Naive thymus-derived CD4-positive, alpha-beta T cell (primary cell): ENCODE measurements around the gene RINL. TPM values are rescaled to one million over a fixed set of nuclear protein-coding genes. Genes with fewer than 3 reads are reported as not detected.
"Not testable (repeated sequence)": the region's sequence is repeated elsewhere in the genome, so short reads cannot be mapped to it uniquely, and the experiment has no call there.

Source experiments
- ATAC-seq: fragments of 150-1000 bp; cut with Tn5 transposase; 2 replicates; pipeline ENCODE4 v1.10.0; 2021; ENCODE audit warnings: mild to moderate bottlenecking, moderate library complexity
- CTCF ChIA-PET: fragments of 350-600 bp; sonication (Branson Sonifier 250); formaldehyde crosslinking; loops from one replicate; lab custom pipeline; 2021; ENCODE audit warnings: antibody characterized with exemption; lab: Charles Lee
- POLR2A ChIA-PET: fragments of 350-600 bp; sonication (Branson Sonifier 250); formaldehyde crosslinking; loops from one replicate; lab custom pipeline; 2021; ENCODE audit warnings: antibody characterized with exemption, inconsistent platforms; lab: Charles Lee
- DNase-seq, 9 donors: peaks; one replicate each; pipeline versions ENCODE4 v3.0.0 to v3.0.0-alpha.2; 2020 to 2022; ENCODE audit warnings: mixed read lengths in 1 of 9
- H3K27ac ChIP-seq: one replicate; pipeline ENCODE4 v1.7.0; 2013; ENCODE audit warnings: mild to moderate bottlenecking, low read depth, low read length, moderate library complexity
- H3K27me3 ChIP-seq, 2 donors: one replicate each; pipeline ENCODE4 v1.7.0; 2013; ENCODE audit warnings: low read length in 2 of 2, mild to moderate bottlenecking in 2 of 2, moderate library complexity in 2 of 2; ENCODE audit not compliant: control insufficient read depth in 2 of 2, insufficient read depth in 2 of 2
- H3K36me3 ChIP-seq, 3 experiments: 1 replicate in 2 of 3; 2 replicates in 1 of 3; pipeline ENCODE4 v1.7.0; 2013; ENCODE audit warnings: low read length in 3 of 3, mild to moderate bottlenecking in 3 of 3, moderate library complexity in 1 of 3; ENCODE audit not compliant: insufficient read depth in 3 of 3, control insufficient read depth in 2 of 3
- H3K4me1 ChIP-seq, 2 donors: one replicate each; pipeline ENCODE4 v1.7.0; 2013; ENCODE audit warnings: low read length in 2 of 2, mild to moderate bottlenecking in 2 of 2, moderate library complexity in 1 of 2; ENCODE audit not compliant: control insufficient read depth in 2 of 2, insufficient read depth in 2 of 2
- H3K4me3 ChIP-seq: 2 replicates; pipeline ENCODE4 v1.7.0; 2013; ENCODE audit warnings: mild to moderate bottlenecking, low read length
- H3K9me3 ChIP-seq, 3 experiments: 1 replicate in 2 of 3; 2 replicates in 1 of 3; pipeline ENCODE4 v1.7.0; 2013; ENCODE audit warnings: low read length in 3 of 3; ENCODE audit not compliant: control insufficient read depth in 2 of 3
- H3K27ac Mint-ChIP-seq, 9 donors: one replicate each; pipeline ENCODE4 v1.8.0; 2020 to 2022; ENCODE audit warnings: mixed read lengths in 9 of 9, mild to moderate bottlenecking in 8 of 9, moderate library complexity in 5 of 9, inconsistent platforms in 2 of 9
- H3K27me3 Mint-ChIP-seq, 5 donors: one replicate each; pipeline ENCODE4 v1.8.0; 2021 to 2022; ENCODE audit warnings: mixed read lengths in 5 of 5, mild to moderate bottlenecking in 1 of 5
- H3K36me3 Mint-ChIP-seq, 5 donors: one replicate each; pipeline ENCODE4 v1.8.0; 2020 to 2022; ENCODE audit warnings: mixed read lengths in 5 of 5, mild to moderate bottlenecking in 3 of 5, inconsistent platforms in 1 of 5
- H3K4me1 Mint-ChIP-seq, 7 donors: one replicate each; pipeline ENCODE4 v1.8.0; 2020 to 2022; ENCODE audit warnings: mixed read lengths in 7 of 7, mild to moderate bottlenecking in 3 of 7, inconsistent platforms in 1 of 7
- H3K4me3 Mint-ChIP-seq, 10 donors: one replicate each; pipeline ENCODE4 v1.8.0; 2020 to 2022; ENCODE audit warnings: mild to moderate bottlenecking in 10 of 10, mixed read lengths in 10 of 10, moderate library complexity in 6 of 10, inconsistent platforms in 2 of 10
- H3K9me3 Mint-ChIP-seq, 11 donors: one replicate each; pipeline ENCODE4 v1.8.0; 2020 to 2022; ENCODE audit warnings: mixed read lengths in 11 of 11, mild to moderate bottlenecking in 4 of 11, inconsistent platforms in 1 of 11, moderate library complexity in 1 of 11
- intact Hi-C, 2 donors: fragments of 100-400 bp; cut with micrococcal nuclease; formaldehyde crosslinking; loops; one replicate each; pipeline ENCODE4 v1.15.1; 2023
- polyA plus RNA-seq, 2 donors: library from polyadenylated mRNA; unstranded; fragments of 300-500 nt; fragmentation: Illumina TruSeq; gene quantifications; one replicate each; pipeline ENCODE4 v1.2.3, GENCODE V29; 2021
- total RNA-seq, 6 experiments: library from RNA in 5 of 6; stranded (reverse) in 5 of 6; gene quantifications; 1 replicate in 5 of 6; 2 replicates in 1 of 6; pipeline ENCODE4 v1.2.3 and lab custom pipeline; 2021 to 2026

RINL gene
- total and polyA plus RNA-seq, 7 experiments from 2014 or later: 32.8 to 75.9 (median 49.5) TPM

- intact Hi-C loops: no loop called here
- Mint-ChIP-seq H3K27ac (peak overlapping the region; percentile 63 to 99 (median 88)), H3K9me3 (peaks cover 0 to 2% (median 0%) of the 10 kb centered on the region in 11 donors), H3K4me1 (peaks cover 15 to 43% (median 26%) of the 10 kb centered on the region in 7 donors), H3K36me3 (peaks cover 0 to 10% (median 0%) of the 10 kb centered on the region in 5 donors), H3K27me3 (no peaks in the 10 kb centered on the region), H3K4me3 (peak overlapping the region in 6 of 10 donors; percentile 32 to 74 (median 40))
- Histone ChIP-seq H3K36me3 (peaks cover 0 to 14% (median 0%) of the 10 kb centered on the region in 3 experiments), H3K4me1 (peaks cover 22 to 30% of the 10 kb centered on the region in 2 donors), H3K27ac (peak overlapping the region; percentile 93), H3K9me3 (no peaks in the 10 kb centered on the region), H3K4me3 (no peak overlapping the region), H3K27me3 (no peaks in the 10 kb centered on the region)
- ATAC-seq (no peak), DNase-seq (no peak)
- ChIA-PET POLR2A (interaction anchor here (0.7 to 19.2 kb wide), 6 partner anchors 7 to 166 kb away, joined by 3 to 317 read pairs (median 9); partner anchors contain the start of genes HNRNPL, MRPS12, NFKBIB and SARS2), CTCF (interaction anchor here (1.0 to 3.6 kb wide), 2 partner anchors 7 to 11 kb away, joined by 3 to 18 read pairs; no protein-coding TSS in a partner anchor)
Measured at GRCh38 chr19:38880076-38880881, 2.2 kb upstream of the RINL start.

GRCh38 chr19:38879400-38879751 lies 1.3 kb upstream of the RINL start:
- H3K9me3 Mint-ChIP-seq: peaks cover 0 to 2% (median 0%) of the 10 kb centered on the region in 11 donors
- ChIA-PET CTCF (interaction anchor here (1.0 to 3.6 kb wide), 4 partner anchors 8 to 26 kb away, joined by 3 to 18 read pairs (median 8); no protein-coding TSS in a partner anchor), POLR2A (interaction anchor here (0.8 to 19.2 kb wide), 10 partner anchors 8 to 505 kb away, joined by 3 to 317 read pairs (median 10); partner anchors contain the start of genes HNRNPL, MRPS12, PSMD8 and SARS2)
- H3K27me3 Mint-ChIP-seq: no peaks in the 10 kb centered on the region
- Histone ChIP-seq H3K27me3 (no peaks in the 10 kb centered on the region), H3K4me1 (peaks cover 22 to 30% of the 10 kb centered on the region in 2 donors), H3K4me3 (peak overlapping the region; percentile 60), H3K36me3 (peaks cover 0 to 14% (median 0%) of the 10 kb centered on the region in 3 experiments), H3K9me3 (no peaks in the 10 kb centered on the region), H3K27ac (peak overlapping the region; percentile 93)
- no peak for ATAC-seq
- intact Hi-C loops: loop anchor here in 1 of 2 donors (2.0 kb wide), 2 partner anchors 49 to 51 kb away; partner anchors contain the start of genes ECH1, MRPS12 and SARS2
- peaks cover 0 to 10% (median 0%) of the 10 kb centered on the region in 5 donors for H3K36me3 Mint-ChIP-seq
- DNase-seq: no peak
- peak overlapping the region in 8 of 9 donors; percentile 96 to 99 (median 97) for H3K27ac Mint-ChIP-seq
- peak overlapping the region in 4 of 10 donors; percentile 32 to 90 (median 83) for H3K4me3 Mint-ChIP-seq
- H3K4me1 Mint-ChIP-seq: peaks cover 15 to 43% (median 26%) of the 10 kb centered on the region in 7 donors

GRCh38 chr19:38878575-38879399 lies 712 bp upstream of the RINL start:
- intact Hi-C loops: loop anchor here (1.0 to 2.0 kb wide), 5 partner anchors 8 to 52 kb away; partner anchors contain the start of genes NFKBIB (in 2 of the 2), SIRT2 (in 2 of the 2), ECH1 (in 1 of the 2) and MRPS12 (in 1 of the 2)
- DNase-seq (no peak), ATAC-seq (no peak)
- ChIA-PET CTCF (interaction anchor here (0.6 to 3.6 kb wide), 7 partner anchors 9 to 53 kb away, joined by 3 to 18 read pairs (median 7); no protein-coding TSS in a partner anchor), POLR2A (interaction anchor here (0.6 to 19.2 kb wide), 17 partner anchors 9 to 504 kb away, joined by 3 to 317 read pairs (median 5); partner anchors contain the start of genes ECH1, HNRNPL, MRPS12 and NFKBIB)
- Histone ChIP-seq H3K27ac (peak overlapping the region; percentile 93), H3K9me3 (no peaks in the 10 kb centered on the region), H3K4me1 (peaks cover 22 to 30% of the 10 kb centered on the region in 2 donors), H3K27me3 (no peaks in the 10 kb centered on the region), H3K4me3 (peak overlapping the region; percentile 60), H3K36me3 (peaks cover 0 to 14% (median 0%) of the 10 kb centered on the region in 3 experiments)
- H3K27ac Mint-ChIP-seq: peak overlapping the region; percentile 95 to 99 (median 97)
- peak overlapping the region; percentile 58 to 98 (median 88) for H3K4me3 Mint-ChIP-seq
- H3K36me3 Mint-ChIP-seq: peaks cover 0 to 13% (median 0%) of the 10 kb centered on the region in 5 donors
- H3K27me3 Mint-ChIP-seq: no peaks in the 10 kb centered on the region
- peaks cover 15 to 43% (median 26%) of the 10 kb centered on the region in 7 donors for H3K4me1 Mint-ChIP-seq
- H3K9me3 Mint-ChIP-seq: peaks cover 0 to 2% (median 0%) of the 10 kb centered on the region in 11 donors

- Mint-ChIP-seq H3K27me3 (no peaks in the 10 kb centered on the region), H3K4me3 (peak overlapping the region in 4 of 10 donors; percentile 12 to 54 (median 20)), H3K4me1 (peaks cover 16 to 54% (median 39%) of the 10 kb centered on the region in 7 donors), H3K27ac (peak overlapping the region in 8 of 9 donors; percentile 27 to 97 (median 66)), H3K36me3 (peaks cover 4 to 21% (median 6%) of the 10 kb centered on the region in 5 donors), H3K9me3 (no peaks in the 10 kb centered on the region)
- Histone ChIP-seq H3K27ac (peak overlapping the region; percentile 22), H3K9me3 (no peaks in the 10 kb centered on the region), H3K36me3 (peaks cover 0 to 22% (median 0%) of the 10 kb centered on the region in 3 experiments), H3K4me3 (no peak overlapping the region), H3K4me1 (peaks cover 22 to 25% of the 10 kb centered on the region in 2 donors), H3K27me3 (no peaks in the 10 kb centered on the region)
- no peak for ATAC-seq
- ChIA-PET CTCF (interaction anchor here (0.8 to 1.5 kb wide), 2 partner anchors 13 to 38 kb away, joined by 4 to 5 read pairs; no protein-coding TSS in a partner anchor), POLR2A (interaction anchor here (0.7 to 19.2 kb wide), 4 partner anchors 12 to 106 kb away, joined by 4 to 317 read pairs (median 6); partner anchors contain the start of gene HNRNPL)
- intact Hi-C loops: no loop called here
- no peak for DNase-seq
Measured at GRCh38 chr19:38875656-38876395, 2.2 kb downstream of the RINL start.

GRCh38 chr19:38873400-38873799 lies 4.7 kb downstream of the RINL start:
- H3K27me3 Mint-ChIP-seq, H3K9me3 ChIP-seq, H3K4me3 Mint-ChIP-seq, H3K27ac ChIP-seq, ATAC-seq, CTCF ChIA-PET, H3K4me3 ChIP-seq, H3K27me3 ChIP-seq, DNase-seq, H3K9me3 Mint-ChIP-seq: not testable (repeated sequence)
- intact Hi-C loops: loop anchor here in 1 of 2 donors (5.0 kb wide), 1 partner anchor 141 kb away; no protein-coding TSS in a partner anchor
- Histone ChIP-seq H3K4me1 (peaks cover 22 to 24% of the 10 kb centered on the region in 2 donors), H3K36me3 (peaks cover 0 to 23% (median 0%) of the 10 kb centered on the region in 3 experiments)
- peak overlapping the region in 6 of 9 donors; percentile 0 to 79 (median 19) for H3K27ac Mint-ChIP-seq
- H3K4me1 Mint-ChIP-seq: peaks cover 20 to 60% (median 47%) of the 10 kb centered on the region in 7 donors
- POLR2A ChIA-PET: interaction anchor here (19.2 kb wide), 1 partner anchor 24 kb away, joined by 317 read pairs; the partner anchor contains the start of gene HNRNPL
- peaks cover 4 to 28% (median 6%) of the 10 kb centered on the region in 5 donors for H3K36me3 Mint-ChIP-seq
